ENCODE results near the gene DPP10. TPM values are rescaled to one million over a fixed set of nuclear protein-coding genes. Genes with fewer than 3 reads are reported as not detected.

DPP10 gene
- total and polyA plus RNA-seq, 10 of the 15 experiments (the other 5 are each of a cell fraction or from before 2014, with no cell fraction given) = not detected

DNA sequence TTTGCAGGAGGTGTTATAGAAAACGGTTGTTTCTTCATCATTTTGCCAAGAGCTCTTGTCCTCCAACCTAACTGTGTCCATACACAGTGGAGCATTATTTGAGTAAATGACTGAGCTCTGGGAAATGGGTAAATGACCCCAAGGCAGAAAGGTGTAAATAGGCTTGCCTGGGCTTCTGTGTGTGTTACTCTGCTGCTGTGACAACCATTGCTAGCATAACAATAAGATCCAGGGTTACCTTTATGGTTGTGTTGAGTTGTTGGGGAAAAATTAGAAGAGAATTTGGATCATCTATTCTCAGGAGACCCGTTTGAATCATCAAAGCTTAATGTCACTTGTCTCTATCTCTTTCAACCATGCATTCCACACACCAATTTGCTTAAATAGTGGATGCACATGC is 672.7 kb downstream of the DPP10 start:
- ChIA-PET RAD21 (ENCODE audit: unreplicated experiment) (no interaction called here), SMC1A (ENCODE audit: uncharacterized antibody, unreplicated experiment) (no interaction called here), CTCF (no interaction called here), POLR2A (no interaction called here)
- H3K27me3 ChIP-seq (replicated peaks in 1 of 2; ENCODE audit: control insufficient read depth in 2 of 2, insufficient read depth in 2 of 2, low read length in 1 of 2) = no peaks in the 10 kb centered on the region
- H3K27ac ChIP-seq (ENCODE audit: control insufficient read depth, insufficient read depth) = no peak overlapping the region
- H3K4me3 ChIP-seq = no peak overlapping the region
- no peaks in the 10 kb centered on the region for H3K9me3 ChIP-seq (replicated peaks; ENCODE audit: control insufficient read depth, insufficient read depth, low read length)
- WGBS (ENCODE audit: insufficient coverage, insufficient replicate concordance, low lambda C conversion rate, missing lambda C conversion rate) = 4% methylated on average over 2 of the region's 2 CpGs
- DNase-seq (ENCODE audit: low read depth, low spot score) (no peak), ATAC-seq (no peak), FAIRE-seq (no peak)
- H3K79me2 ChIP-seq (ENCODE audit: control insufficient read depth, insufficient read depth, low read length) = no peaks in the 10 kb centered on the region
- no peaks in the 10 kb centered on the region for H3K4me1 ChIP-seq (ENCODE audit: control insufficient read depth, insufficient read depth, low read length)
- no peak overlapping the region for H2AFZ ChIP-seq (ENCODE audit: control insufficient read depth, low read depth, low read length)
- no peaks in the 10 kb centered on the region for H3K36me3 ChIP-seq (ENCODE audit: control insufficient read depth in 2 of 2, insufficient read depth in 2 of 2, low read length in 1 of 2)
- no peak overlapping the region for H3K9ac ChIP-seq (ENCODE audit: control insufficient read depth, insufficient read depth, low read length)
- H3K4me2 ChIP-seq (ENCODE audit: control insufficient read depth, insufficient read depth) = no peak overlapping the region
- in situ Hi-C loops (cut with MboI) = no loop called here
- H4K20me1 ChIP-seq (ENCODE audit: control insufficient read depth, insufficient read depth) = no peaks in the 10 kb centered on the region
- BruUV-seq (replicated peaks) = no TSS peak
- intact Hi-C loops (cut with micrococcal nuclease; ENCODE audit: unreplicated experiment) = no loop called here
- TF ChIP-seq JUNB (IDR thresholded peaks at IDR 0.05) = no peak
- no peak for TF ChIP-seq RFX5 (IDR thresholded peaks at IDR 0.05; ENCODE audit: low read depth, low read length)
- TF ChIP-seq TCF3 (IDR thresholded peaks at IDR 0.05; ENCODE audit: borderline replicate concordance, insufficient read depth, low read depth, low read length) = no peak
- TF ChIP-seq SREBF1 (IDR thresholded peaks at IDR 0.05; ENCODE audit: low read length) = no peak
- TF ChIP-seq, protein P1, sequence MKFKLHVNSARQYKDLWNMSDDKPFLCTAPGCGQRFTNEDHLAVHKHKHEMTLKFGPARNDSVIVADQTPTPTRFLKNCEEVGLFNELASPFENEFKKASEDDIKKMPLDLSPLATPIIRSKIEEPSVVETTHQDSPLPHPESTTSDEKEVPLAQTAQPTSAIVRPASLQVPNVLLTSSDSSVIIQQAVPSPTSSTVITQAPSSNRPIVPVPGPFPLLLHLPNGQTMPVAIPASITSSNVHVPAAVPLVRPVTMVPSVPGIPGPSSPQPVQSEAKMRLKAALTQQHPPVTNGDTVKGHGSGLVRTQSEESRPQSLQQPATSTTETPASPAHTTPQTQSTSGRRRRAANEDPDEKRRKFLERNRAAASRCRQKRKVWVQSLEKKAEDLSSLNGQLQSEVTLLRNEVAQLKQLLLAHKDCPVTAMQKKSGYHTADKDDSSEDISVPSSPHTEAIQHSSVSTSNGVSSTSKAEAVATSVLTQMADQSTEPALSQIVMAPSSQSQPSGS (IDR thresholded peaks at IDR 0.05; ENCODE audit: low read length) = no peak
- TF ChIP-seq EZH2 (IDR thresholded peaks at IDR 0.05; ENCODE audit: borderline replicate concordance, control insufficient read depth, low read depth, low read length) = no peak
- TF ChIP-seq, protein P2, sequence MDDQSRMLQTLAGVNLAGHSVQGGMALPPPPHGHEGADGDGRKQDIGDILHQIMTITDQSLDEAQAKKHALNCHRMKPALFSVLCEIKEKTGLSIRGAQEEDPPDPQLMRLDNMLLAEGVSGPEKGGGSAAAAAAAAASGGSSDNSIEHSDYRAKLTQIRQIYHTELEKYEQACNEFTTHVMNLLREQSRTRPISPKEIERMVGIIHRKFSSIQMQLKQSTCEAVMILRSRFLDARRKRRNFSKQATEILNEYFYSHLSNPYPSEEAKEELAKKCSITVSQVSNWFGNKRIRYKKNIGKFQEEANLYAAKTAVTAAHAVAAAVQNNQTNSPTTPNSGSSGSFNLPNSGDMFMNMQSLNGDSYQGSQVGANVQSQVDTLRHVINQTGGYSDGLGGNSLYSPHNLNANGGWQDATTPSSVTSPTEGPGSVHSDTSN (IDR thresholded peaks at IDR 0.05; ENCODE audit: insufficient replicate concordance, low read depth, low read length) = no peak
- TF ChIP-seq, protein P3, sequence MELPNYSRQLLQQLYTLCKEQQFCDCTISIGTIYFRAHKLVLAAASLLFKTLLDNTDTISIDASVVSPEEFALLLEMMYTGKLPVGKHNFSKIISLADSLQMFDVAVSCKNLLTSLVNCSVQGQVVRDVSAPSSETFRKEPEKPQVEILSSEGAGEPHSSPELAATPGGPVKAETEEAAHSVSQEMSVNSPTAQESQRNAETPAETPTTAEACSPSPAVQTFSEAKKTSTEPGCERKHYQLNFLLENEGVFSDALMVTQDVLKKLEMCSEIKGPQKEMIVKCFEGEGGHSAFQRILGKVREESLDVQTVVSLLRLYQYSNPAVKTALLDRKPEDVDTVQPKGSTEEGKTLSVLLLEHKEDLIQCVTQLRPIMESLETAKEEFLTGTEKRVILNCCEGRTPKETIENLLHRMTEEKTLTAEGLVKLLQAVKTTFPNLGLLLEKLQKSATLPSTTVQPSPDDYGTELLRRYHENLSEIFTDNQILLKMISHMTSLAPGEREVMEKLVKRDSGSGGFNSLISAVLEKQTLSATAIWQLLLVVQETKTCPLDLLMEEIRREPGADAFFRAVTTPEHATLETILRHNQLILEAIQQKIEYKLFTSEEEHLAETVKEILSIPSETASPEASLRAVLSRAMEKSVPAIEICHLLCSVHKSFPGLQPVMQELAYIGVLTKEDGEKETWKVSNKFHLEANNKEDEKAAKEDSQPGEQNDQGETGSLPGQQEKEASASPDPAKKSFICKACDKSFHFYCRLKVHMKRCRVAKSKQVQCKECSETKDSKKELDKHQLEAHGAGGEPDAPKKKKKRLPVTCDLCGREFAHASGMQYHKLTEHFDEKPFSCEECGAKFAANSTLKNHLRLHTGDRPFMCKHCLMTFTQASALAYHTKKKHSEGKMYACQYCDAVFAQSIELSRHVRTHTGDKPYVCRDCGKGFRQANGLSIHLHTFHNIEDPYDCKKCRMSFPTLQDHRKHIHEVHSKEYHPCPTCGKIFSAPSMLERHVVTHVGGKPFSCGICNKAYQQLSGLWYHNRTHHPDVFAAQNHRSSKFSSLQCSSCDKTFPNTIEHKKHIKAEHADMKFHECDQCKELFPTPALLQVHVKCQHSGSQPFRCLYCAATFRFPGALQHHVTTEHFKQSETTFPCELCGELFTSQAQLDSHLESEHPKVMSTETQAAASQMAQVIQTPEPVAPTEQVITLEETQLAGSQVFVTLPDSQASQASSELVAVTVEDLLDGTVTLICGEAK (IDR thresholded peaks at IDR 0.05; ENCODE audit: borderline replicate concordance) = no peak
- no peak for TF ChIP-seq IKZF2 (IDR thresholded peaks at IDR 0.05)

All from GM12878 (cell line).